Upper lobe of left lung (tissue), 6 donors: ENCODE results near the gene APBA1. TPM values are rescaled to one million over a fixed set of nuclear protein-coding genes. Genes with fewer than 3 reads are reported as not detected.

Experiments used
- ATAC-seq, 2 donors: fragments of 200-7000 bp; cut with Tn5 transposase; one replicate each; pipeline ENCODE4 v1.9.1; 2022; ENCODE audit warnings: mild to moderate bottlenecking in 2 of 2, moderate library complexity in 2 of 2; ENCODE audit not compliant: low FRiP score in 2 of 2
- DNase-seq, 2 donors: peaks; one replicate each; pipeline ENCODE4 v3.0.0-alpha.2; 2019 to 2020
- H3K27ac ChIP-seq, 4 donors: fragments of 200-600 bp; sonication (generic); one replicate each; pipeline ENCODE4 v1.5.1; 2016 to 2019
- H3K27me3 ChIP-seq, 4 donors: fragments of 200-600 bp; sonication (generic); one replicate each; pipeline ENCODE4 v1.5.1; 2017 to 2019
- H3K36me3 ChIP-seq, 4 donors: fragments of 200-600 bp; sonication (generic); one replicate each; pipeline ENCODE4 v1.5.1; 2016 to 2019
- H3K4me1 ChIP-seq, 4 donors: fragments of 200-600 bp; sonication (generic); one replicate each; pipeline ENCODE4 v1.5.1; 2018 to 2019
- H3K4me3 ChIP-seq, 4 donors: fragments of 200-600 bp; sonication (generic); one replicate each; pipeline ENCODE4 v1.5.1; 2017 to 2019; ENCODE audit warnings: mild to moderate bottlenecking in 2 of 4, moderate library complexity in 1 of 4
- H3K9me3 ChIP-seq, 4 donors: fragments of 200-600 bp; sonication (generic); one replicate each; pipeline ENCODE4 v1.5.1; 2018 to 2019
- CTCF ChIP-seq, 6 experiments: fragments of 450-650 bp in 4 of 6; fragments of 200-600 bp in 2 of 6; sonication (generic) in 2 of 6; IDR thresholded peaks; one replicate each; pipeline ENCODE4 v1.5.1; 2016 to 2019; ENCODE audit warnings: antibody characterized with exemption in 6 of 6
- EP300 ChIP-seq, 4 donors: sonication (generic); formaldehyde crosslinking; IDR thresholded peaks; one replicate each; pipeline ENCODE4 v1.5.1; 2017; ENCODE audit warnings: antibody characterized with exemption in 4 of 4, control low read depth in 2 of 4
- POLR2A ChIP-seq, 4 donors: fragments of 450-650 bp; IDR thresholded peaks; one replicate each; pipeline ENCODE4 v1.5.1; 2016 to 2017; ENCODE audit warnings: antibody characterized with exemption in 4 of 4, mild to moderate bottlenecking in 2 of 4
- POLR2AphosphoS5 ChIP-seq, 2 donors: sonication (generic); formaldehyde crosslinking; IDR thresholded peaks; one replicate each; pipeline ENCODE4 v1.5.1; 2017; ENCODE audit warnings: antibody characterized with exemption in 2 of 2
- WGBS, 2 donors: methylation state at CpG; one replicate each; pipeline ENCODE4 v1.1.5; 2017 to 2018; 5-methylcytosine and 5-hydroxymethylcytosine counted together
- total RNA-seq, 6 donors: library from RNA; depleted of rRNA in 4 of 6; stranded (reverse); fragments of >200 nt in 4 of 6; gene quantifications; one replicate each; pipeline versions ENCODE4 v1.1.0 to v1.2.1, GENCODE V29; 2016 to 2021
- donor health status: DM: no; HTN: no; CAD: no; lungs with moderate emphysema.
- donor health status: DM: no; HTN: yes; CAD: no; lungs with severe emphysema.

Gene APBA1
- total RNA-seq, 6 donors from 2014 or later, result 2.1 to 5.4 (median 4.0) TPM

- WGBS, 2 donors, result 93 to 94% methylated on average over 2 of the region's 2 CpGs
- no peaks in the 10 kb centered on the region for H3K36me3 ChIP-seq
- TF ChIP-seq POLR2A (IDR thresholded peaks at IDR 0.05), result no peak
- no peak for TF ChIP-seq CTCF (IDR thresholded peaks at IDR 0.05)
- no peak for TF ChIP-seq POLR2AphosphoS5 (IDR thresholded peaks at IDR 0.05)
- no peak for TF ChIP-seq EP300 (IDR thresholded peaks at IDR 0.05)
Observed at GRCh38 chr9:69396759-69397158, 275.4 kb downstream of the APBA1 start.

GRCh38 chr9:69395718-69396117 lies 276.5 kb downstream of the APBA1 start:
- DNase-seq, result no peak
- Histone ChIP-seq H3K4me3 (no peak overlapping the region), H3K27ac (no peak overlapping the region), H3K27me3 (no peaks in the 10 kb centered on the region), H3K4me1 (peaks cover 0 to 4% (median 0%) of the 10 kb centered on the region in 4 donors), H3K9me3 (no peaks in the 10 kb centered on the region), H3K36me3 (no peaks in the 10 kb centered on the region)
- ATAC-seq, result no peak
- WGBS, 2 donors, result 83 to 95% methylated on average over 5 of the region's 5 CpGs
- TF ChIP-seq CTCF (IDR thresholded peaks at IDR 0.05) (no peak), POLR2A (IDR thresholded peaks at IDR 0.05) (no peak), POLR2AphosphoS5 (IDR thresholded peaks at IDR 0.05) (no peak)

More at GRCh38 chr9:69396759-69397158, 275.4 kb downstream of the APBA1 start:
- Histone ChIP-seq H3K4me3 (no peak overlapping the region), H3K27ac (no peak overlapping the region), H3K9me3 (no peaks in the 10 kb centered on the region), H3K4me1 (peaks cover 0 to 2% (median 0%) of the 10 kb centered on the region in 4 donors), H3K27me3 (no peaks in the 10 kb centered on the region)
- DNase-seq, result no peak
- no peak for ATAC-seq

DNA sequence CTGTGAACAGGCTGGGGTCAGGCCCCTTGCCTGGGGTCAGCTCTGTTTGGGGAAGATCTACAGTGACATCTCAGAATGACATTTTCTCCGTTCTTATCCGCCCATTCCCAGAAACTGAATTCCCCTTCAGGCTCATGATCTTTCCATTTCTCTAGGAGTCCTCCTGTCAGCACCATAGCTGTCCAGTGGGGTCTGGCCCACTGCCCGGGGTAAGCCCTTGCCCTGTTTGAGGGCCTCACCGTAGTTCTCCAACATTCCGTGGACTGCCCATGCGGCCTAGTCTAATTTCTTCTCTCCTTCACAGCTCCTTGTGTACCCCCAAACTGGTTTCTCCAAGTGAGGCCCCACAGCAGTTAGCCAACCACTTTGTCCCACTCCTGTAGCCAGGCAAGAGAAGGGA lies 278.7 kb downstream of the APBA1 start:
- no peaks in the 10 kb centered on the region for H3K27me3 ChIP-seq
- no peak overlapping the region for H3K27ac ChIP-seq
- WGBS, 2 donors, result 89 to 95% methylated on average over 6 of the region's 6 CpGs
- no peak for TF ChIP-seq EP300 (IDR thresholded peaks at IDR 0.05)
- TF ChIP-seq POLR2AphosphoS5 (IDR thresholded peaks at IDR 0.05), result no peak
- TF ChIP-seq POLR2A (IDR thresholded peaks at IDR 0.05), result no peak
- TF ChIP-seq CTCF (IDR thresholded peaks at IDR 0.05), result no peak
- peaks cover 0 to 4% (median 0%) of the 10 kb centered on the region in 4 donors for H3K4me1 ChIP-seq
- H3K4me3 ChIP-seq, result no peak overlapping the region
- ATAC-seq (no peak), DNase-seq (no peak)
- no peaks in the 10 kb centered on the region for H3K9me3 ChIP-seq
- no peaks in the 10 kb centered on the region for H3K36me3 ChIP-seq

DNA sequence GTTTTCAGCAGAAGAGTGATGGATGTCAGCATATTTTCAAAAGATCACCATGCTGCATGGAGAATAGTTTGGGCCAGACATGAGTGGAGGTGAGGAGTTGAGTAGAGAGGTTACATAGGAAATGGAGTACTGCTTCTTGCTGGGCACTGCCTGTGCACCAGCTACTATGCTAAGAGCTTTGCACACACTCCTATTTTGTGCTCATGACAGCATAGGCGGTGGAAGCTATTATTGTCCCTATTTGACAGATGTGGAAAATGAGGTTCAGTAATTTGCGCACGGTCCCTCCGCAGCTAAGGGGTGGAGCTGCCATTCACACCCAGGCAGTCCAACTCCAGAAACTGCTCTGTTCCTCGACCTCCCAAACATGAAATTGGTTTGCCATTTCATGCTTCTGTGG lies 279.3 kb downstream of the APBA1 start:
- TF ChIP-seq CTCF (IDR thresholded peaks at IDR 0.05) (no peak), POLR2A (IDR thresholded peaks at IDR 0.05) (no peak), POLR2AphosphoS5 (IDR thresholded peaks at IDR 0.05) (no peak), EP300 (IDR thresholded peaks at IDR 0.05) (no peak)
- no peak overlapping the region for H3K27ac ChIP-seq
- no peak for ATAC-seq
- WGBS, 2 donors, result 83 to 95% methylated on average over 5 of the region's 5 CpGs
- no peaks in the 10 kb centered on the region for H3K9me3 ChIP-seq
- H3K4me3 ChIP-seq, result no peak overlapping the region
- peaks cover 0 to 4% (median 0%) of the 10 kb centered on the region in 4 donors for H3K4me1 ChIP-seq
- no peaks in the 10 kb centered on the region for H3K27me3 ChIP-seq
- no peak for DNase-seq
- no peaks in the 10 kb centered on the region for H3K36me3 ChIP-seq

DNA sequence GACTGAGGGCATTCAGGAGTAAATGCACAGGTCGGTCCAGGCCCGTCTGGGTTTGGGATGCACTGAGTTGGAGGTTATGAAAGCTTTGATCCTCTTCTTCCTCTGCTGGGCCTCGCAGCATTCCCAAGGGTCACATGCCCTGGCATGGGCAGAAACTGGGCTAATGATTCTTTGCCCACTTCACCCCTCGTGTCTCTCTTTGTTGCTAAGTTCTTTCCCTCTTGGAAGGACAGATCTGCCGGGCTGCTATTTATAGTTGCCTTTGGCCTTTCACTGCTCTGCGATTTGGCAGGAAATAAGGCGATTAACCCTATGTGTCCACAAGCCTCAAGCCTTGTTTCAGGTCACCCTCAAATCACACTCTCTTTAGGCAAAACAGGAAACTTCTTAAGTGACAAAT lies 280.2 kb downstream of the APBA1 start:
- no peak for ATAC-seq
- no peak overlapping the region for H3K27ac ChIP-seq
- WGBS, 2 donors, result 39 to 58% methylated on average over 5 to 7 of the region's 7 CpGs

More for the DNA sequence above, 280.2 kb downstream of the APBA1 start:
- Histone ChIP-seq H3K4me1 (peaks cover 0 to 4% (median 0%) of the 10 kb centered on the region in 4 donors), H3K9me3 (no peaks in the 10 kb centered on the region), H3K27me3 (no peaks in the 10 kb centered on the region), H3K4me3 (no peak overlapping the region), H3K36me3 (peaks cover 0 to 5% (median 0%) of the 10 kb centered on the region in 4 donors)
- no peak for DNase-seq
- TF ChIP-seq POLR2A (IDR thresholded peaks at IDR 0.05), result no peak
- no peak for TF ChIP-seq CTCF (IDR thresholded peaks at IDR 0.05)
- TF ChIP-seq POLR2AphosphoS5 (IDR thresholded peaks at IDR 0.05), result no peak
- TF ChIP-seq EP300 (IDR thresholded peaks at IDR 0.05), result no peak
